ENCODE results near the gene DNAJC15.

GRCh38 chr13:43030548-43030947 lies 7.2 kb downstream of the DNAJC15 start:
- TF ChIP-seq CTCF (conservative IDR thresholded peaks at IDR 0.05; ENCODE audit: low read depth, low read length) (no peak), EZH2 (IDR thresholded peaks at IDR 0.05; ENCODE audit: low read length, unreplicated experiment) (no peak)
